Activated CD4-positive, alpha-beta T cell treated with anti-CD3 and anti-CD28 coated beads, Interleukin-2, amount 50 U/mL, for 16 hours (primary cell): ENCODE data around the gene NRP2.

Experiments used
- DNase-seq: peaks from one replicate; pipeline ENCODE4 v3.0.0-alpha.2; 2020

NRP2 gene

DNA sequence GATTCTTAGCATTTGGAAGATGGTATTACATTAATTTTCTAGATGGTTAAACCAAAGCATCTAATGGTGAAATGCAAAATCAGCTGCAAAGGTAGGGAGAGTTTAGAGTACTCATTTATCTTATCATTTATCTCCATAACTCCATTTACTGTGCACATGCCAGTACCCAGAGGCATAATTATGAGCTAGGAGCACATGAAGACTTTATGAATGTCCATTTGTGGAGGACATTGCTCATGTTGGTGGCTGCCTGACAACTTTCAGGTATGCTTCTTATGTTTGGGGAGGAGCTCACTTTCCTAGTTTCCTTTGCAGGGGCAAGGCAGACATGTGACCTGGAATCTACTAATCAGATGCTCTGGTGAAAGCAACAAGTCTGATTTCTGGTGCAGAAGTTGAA, 134.0 kb downstream of the NRP2 start:
- no peak for DNase-seq

DNA sequence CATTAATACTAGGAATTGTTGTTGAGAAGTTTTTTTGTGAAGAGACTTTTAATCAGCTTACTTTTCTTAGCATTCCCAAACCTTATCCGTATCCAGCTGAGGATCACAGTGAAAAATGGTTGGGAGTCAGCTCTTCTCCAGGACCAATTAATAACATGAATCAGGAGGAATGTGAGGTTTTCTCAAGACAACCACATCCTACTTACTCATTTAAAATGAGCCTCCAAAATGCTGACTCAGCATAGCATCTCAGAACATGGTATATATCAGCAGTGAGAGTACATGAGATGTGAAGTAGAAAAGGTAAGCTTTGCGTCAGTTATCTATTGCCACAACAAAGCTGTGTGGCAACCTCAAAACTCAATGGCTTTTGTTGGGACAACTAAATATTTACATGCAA, 140.3 kb downstream of the NRP2 start:
- DNase-seq = no peak

DNA sequence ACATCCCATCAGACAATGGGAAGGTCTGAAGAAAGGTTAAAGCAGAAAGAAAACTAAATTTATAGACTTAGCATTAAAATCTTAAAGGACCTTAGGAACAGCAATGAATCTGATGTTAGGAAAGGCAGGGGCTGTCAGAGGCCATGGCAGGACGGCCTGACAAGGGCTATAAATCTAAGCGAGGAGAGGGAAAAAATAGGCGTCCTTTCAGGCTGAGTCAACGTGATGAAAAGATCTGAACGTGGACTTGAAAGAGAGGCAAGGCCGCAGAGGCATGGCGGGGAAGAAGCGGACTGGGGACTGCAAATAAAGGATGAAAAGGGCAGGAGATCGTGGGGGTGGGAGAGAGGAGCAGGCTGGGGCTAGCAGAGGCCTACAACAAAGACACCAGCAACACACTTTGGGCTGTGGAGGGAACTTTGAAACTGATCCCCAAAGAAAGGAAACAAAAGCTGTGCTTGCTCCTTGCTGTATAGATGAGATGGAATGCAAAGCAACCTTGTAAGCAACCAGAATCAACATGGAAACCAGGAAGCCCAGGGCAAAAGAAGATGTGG, 145.6 kb downstream of the NRP2 start:
- no peak for DNase-seq

DNA sequence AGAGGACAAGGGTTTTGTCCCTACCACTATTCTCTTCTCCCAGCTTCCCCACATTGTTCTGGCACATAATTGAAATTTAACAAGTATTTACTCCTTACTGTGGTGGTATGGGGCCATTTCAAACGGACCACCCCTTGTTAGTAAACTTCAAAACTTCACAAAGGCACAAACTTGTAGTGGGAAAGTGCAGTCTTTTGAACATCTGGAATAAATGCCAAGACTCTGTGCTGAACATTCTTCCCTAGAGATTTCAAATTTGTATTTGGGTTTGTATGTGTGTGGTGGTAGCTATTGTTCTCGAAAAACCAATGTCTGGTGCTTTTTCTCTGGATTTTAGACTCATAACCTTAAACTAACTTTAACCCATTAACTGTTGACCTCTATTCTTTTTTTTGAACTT, 151.6 kb downstream of the NRP2 start:
- DNase-seq = no peak

DNA sequence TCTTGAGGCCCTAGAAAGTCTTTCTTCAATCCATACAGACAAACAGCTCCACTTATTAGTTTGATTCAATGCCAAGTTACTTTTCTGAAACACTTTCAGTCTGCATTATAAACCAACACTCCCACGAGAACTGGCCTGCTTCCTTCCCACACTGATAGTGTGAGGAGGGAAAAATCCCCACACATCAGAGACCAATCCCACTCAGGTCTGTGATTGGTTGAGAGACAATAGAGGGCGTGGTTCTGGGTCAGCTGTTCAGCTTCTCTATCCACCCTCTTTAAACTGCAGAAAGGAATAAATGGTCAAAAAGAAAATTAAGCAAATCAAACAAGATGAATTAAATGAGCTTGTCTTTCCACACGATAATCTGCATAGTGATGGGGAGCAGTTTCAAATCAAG, 152.5 kb downstream of the NRP2 start:
- no peak for DNase-seq

DNA sequence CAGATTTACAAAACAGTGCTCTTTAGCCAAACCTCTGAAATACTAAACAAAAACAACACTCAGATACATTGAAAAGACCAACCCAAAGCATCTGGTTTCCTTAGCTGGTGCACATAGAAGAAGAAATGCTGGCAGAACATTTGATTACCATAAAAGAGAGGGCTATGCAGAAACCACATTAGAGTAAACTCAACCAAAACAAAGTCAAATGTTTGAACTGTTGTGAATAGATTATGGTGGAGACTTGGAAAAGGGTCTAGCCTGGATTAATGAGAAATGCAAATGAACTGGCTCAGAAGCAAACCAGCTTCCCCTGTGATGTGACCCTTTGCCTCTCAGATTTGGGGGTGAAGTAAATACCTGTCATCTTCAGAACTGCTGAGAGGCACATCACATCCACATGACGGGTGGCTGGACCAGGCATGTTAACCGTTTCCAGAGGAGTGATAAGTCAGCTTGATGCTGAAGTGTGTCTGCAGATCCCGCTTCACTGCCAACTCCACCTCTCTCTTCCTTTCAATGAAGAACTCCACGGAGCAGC, 153.0 kb downstream of the NRP2 start:
- no peak for DNase-seq

DNA sequence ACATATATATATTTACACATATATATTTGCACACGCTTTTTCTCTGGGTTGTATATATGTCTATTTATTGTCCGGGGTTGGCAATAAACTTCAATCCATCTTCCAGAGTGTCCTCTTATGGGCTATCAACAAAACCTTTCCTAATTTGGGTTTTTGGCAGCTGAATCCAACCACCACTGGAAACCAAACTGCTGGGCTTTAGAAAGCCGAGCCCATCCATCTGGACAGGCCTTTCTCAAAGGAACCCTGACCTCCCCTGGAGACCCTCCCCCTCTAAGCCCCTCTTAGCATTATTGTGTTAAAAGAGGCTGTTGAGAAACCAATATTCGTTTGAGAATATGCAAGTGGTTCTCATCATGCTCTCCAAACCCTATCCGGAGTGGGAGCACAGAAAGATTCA, 153.6 kb downstream of the NRP2 start:
- no peak for DNase-seq

DNA sequence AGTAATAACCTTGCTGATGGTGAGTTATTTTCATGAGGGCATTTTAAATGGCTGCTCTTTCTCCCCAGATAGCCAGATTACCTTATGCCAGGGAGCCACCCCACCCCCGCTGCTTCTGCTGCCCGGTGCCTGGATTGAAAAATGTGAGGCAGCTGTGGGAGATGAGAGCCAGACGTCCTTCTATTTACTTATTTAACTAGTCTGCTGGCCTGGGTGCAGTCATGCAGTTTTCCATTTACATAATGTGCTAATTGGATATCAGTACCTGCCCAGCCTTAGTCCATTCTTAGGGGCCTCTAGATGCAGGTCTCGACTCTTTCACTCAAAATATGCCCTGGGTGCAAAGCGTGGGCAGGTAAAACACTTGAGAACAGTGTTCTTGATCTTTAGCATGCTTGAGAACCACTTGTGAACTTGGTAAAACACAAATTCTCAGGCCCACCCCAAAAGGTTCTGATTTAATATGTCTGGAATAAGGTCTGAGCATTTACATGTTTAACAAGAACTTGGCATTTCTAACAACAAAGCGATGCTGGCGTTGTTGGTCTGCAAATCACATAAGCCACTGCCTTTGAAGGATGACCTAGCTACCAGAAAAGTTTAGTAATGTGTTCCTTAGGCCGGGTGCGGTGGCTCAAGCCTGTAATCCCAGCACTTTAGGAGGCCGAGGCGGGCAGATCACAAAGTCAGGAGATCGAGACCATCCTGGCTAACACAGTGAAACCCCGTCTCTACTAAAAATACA, 154.3 kb downstream of the NRP2 start:
- DNase-seq = no peak

DNA sequence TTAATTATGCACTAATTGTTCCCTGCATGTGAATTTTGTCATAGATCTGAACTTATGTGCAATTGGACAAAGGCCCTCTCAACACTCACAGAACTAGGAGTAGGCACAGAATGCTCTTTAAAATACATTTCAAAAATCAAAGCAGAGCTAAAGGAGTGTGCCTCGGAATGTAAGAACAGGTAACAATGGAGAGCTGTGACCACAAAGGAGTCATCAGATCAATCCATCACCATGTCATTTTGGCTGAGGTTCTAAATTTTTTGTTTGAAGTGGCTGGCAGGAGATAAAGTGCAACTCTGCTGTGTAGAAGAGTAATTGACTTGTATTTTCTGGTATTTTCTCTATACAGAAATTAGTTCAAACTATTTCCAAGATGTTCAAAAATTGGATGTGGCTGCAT, 155.4 kb downstream of the NRP2 start:
- no peak for DNase-seq

DNA sequence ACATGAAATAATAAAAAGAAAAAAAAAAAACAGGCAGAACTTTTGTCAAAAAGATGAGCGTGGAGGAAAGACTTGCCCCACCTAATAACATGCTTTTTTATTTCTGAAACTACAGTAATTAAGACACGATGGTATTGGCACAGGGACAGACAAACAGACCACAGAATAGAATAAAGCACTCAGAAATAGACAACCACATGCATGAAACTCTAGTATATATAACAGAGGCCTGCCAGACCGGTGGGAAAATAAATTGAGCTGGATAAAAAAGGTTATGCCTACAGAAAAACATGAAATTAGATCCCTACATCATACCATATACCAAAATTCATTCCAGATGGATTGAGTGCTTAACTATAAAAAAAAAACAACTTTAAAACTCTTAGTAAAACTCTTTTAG, 163.1 kb downstream of the NRP2 start:
- no peak for DNase-seq
